Activated CD8-positive, alpha-beta memory T cell treated with anti-CD3 and anti-CD28 coated beads for 48 hours (primary cell): ENCODE measurements around the gene FGG.

Experiments
- DNase-seq, 3 experiments: peaks; one replicate each; pipeline ENCODE4 v3.0.0-alpha.2; 2020; ENCODE audit warnings: low read depth in 2 of 3, low spot score in 2 of 3

Gene FGG

GRCh38 chr4:154586296-154587033 is 26.0 kb downstream of the FGG start:
- no peak for DNase-seq

- no peak for DNase-seq
Observed at GRCh38 chr4:154585369-154586018, 27.0 kb downstream of the FGG start.

GRCh38 chr4:154584259-154584658 is 28.2 kb downstream of the FGG start:
- no peak for DNase-seq

GRCh38 chr4:154583677-154584076 is 28.8 kb downstream of the FGG start:
- DNase-seq: no peak

GRCh38 chr4:154583230-154583629 is 29.2 kb downstream of the FGG start:
- no peak for DNase-seq

- no peak for DNase-seq
Observed at GRCh38 chr4:154582723-154583122, 29.7 kb downstream of the FGG start.

- no peak for DNase-seq
Observed at GRCh38 chr4:154579927-154580326, 32.5 kb downstream of the FGG start.

GRCh38 chr4:154578919-154579318 is 33.5 kb downstream of the FGG start:
- no peak for DNase-seq

- no peak for DNase-seq
Observed at GRCh38 chr4:154577324-154577723, 35.1 kb downstream of the FGG start.

GRCh38 chr4:154574311-154574710 is 38.1 kb downstream of the FGG start:
- no peak for DNase-seq

- DNase-seq: no peak
Observed at GRCh38 chr4:154573190-154573870, 39.1 kb downstream of the FGG start.

GRCh38 chr4:154569584-154569983 is 42.9 kb downstream of the FGG start:
- DNase-seq: no peak

GRCh38 chr4:154569028-154569427 is 43.4 kb downstream of the FGG start:
- no peak for DNase-seq

- no peak for DNase-seq
Observed at GRCh38 chr4:154566639-154567204, 45.7 kb downstream of the FGG start.

- DNase-seq: no peak
Observed at GRCh38 chr4:154565704-154566103, 46.8 kb downstream of the FGG start.

- DNase-seq: no peak
Observed at GRCh38 chr4:154564311-154564710, 48.1 kb downstream of the FGG start.

GRCh38 chr4:154562697-154563254 is 49.7 kb downstream of the FGG start, which contains the start of gene FGB:
Gene FGB (plus strand): TSS chr4:154563011. CDS start chr4:154563019, 8 bp downstream.
- DNase-seq: no peak

GRCh38 chr4:154560824-154561231 is 51.6 kb downstream of the FGG start:
- DNase-seq: no peak

GRCh38 chr4:154560419-154560801 is 52.0 kb downstream of the FGG start:
- no peak for DNase-seq

GRCh38 chr4:154559494-154560418 is 52.7 kb downstream of the FGG start:
- DNase-seq: no peak

- DNase-seq: no peak
Observed at GRCh38 chr4:154559141-154559493, 53.3 kb downstream of the FGG start.
